ENCODE results near the gene SVOP. TPM values are rescaled to one million over a fixed set of nuclear protein-coding genes. Genes with fewer than 3 reads are reported as not detected.

The SVOP gene, protein sequence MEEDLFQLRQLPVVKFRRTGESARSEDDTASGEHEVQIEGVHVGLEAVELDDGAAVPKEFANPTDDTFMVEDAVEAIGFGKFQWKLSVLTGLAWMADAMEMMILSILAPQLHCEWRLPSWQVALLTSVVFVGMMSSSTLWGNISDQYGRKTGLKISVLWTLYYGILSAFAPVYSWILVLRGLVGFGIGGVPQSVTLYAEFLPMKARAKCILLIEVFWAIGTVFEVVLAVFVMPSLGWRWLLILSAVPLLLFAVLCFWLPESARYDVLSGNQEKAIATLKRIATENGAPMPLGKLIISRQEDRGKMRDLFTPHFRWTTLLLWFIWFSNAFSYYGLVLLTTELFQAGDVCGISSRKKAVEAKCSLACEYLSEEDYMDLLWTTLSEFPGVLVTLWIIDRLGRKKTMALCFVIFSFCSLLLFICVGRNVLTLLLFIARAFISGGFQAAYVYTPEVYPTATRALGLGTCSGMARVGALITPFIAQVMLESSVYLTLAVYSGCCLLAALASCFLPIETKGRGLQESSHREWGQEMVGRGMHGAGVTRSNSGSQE
- polyA plus RNA-seq (2011; rRNA removed), result not detected in 2 replicates
- polyA minus RNA-seq (2011; rRNA and poly(A)+ RNA removed), result not detected in 2 replicates

DNA sequence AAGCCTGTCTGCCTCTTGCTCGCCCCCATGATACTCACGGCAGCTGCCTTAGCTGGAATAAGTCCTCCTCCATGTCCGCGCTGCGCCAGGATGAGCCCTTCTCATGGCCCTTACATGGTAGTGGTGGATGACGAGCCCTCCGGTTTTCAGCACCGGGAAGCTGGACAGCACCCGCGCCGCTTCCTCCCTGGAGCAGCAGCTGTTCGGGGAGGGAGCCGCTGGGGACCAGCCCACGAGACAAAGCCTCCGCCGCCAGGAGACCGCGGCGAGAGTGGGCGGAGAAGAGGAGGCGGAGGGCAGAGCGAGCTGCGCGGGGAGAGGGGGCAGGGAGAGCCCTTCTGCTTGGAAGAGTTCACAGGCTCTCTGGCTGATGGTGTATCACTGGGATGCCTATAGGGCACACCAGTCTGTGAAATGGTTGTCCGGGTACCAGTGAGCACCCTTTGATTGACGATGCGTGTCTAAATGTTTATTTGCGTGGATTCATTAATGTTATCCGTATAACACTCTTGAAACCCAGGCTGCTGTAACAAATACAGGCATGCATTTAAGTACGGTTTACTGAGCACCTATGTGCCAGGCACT, at the start of gene SVOP:
SVOP (minus strand) TSS at position 273 of the 585 bp plus-strand sequence; CDS start at position 73, 200 bp downstream.
- H3K27me3 ChIP-seq (ENCODE audit: control insufficient read depth, insufficient read depth, low read length), result no peaks in the 10 kb centered on the region
- ChIA-PET CTCF (interaction anchor here (1.0 kb wide), 1 partner anchor 72 kb away, joined by 3 read pairs; the partner anchor contains the start of gene ALKBH2), POLR2A (no interaction called here)
- peak; percentile 1 for DNase-seq (ENCODE audit: low read depth)
- TF ChIP-seq, protein P1, sequence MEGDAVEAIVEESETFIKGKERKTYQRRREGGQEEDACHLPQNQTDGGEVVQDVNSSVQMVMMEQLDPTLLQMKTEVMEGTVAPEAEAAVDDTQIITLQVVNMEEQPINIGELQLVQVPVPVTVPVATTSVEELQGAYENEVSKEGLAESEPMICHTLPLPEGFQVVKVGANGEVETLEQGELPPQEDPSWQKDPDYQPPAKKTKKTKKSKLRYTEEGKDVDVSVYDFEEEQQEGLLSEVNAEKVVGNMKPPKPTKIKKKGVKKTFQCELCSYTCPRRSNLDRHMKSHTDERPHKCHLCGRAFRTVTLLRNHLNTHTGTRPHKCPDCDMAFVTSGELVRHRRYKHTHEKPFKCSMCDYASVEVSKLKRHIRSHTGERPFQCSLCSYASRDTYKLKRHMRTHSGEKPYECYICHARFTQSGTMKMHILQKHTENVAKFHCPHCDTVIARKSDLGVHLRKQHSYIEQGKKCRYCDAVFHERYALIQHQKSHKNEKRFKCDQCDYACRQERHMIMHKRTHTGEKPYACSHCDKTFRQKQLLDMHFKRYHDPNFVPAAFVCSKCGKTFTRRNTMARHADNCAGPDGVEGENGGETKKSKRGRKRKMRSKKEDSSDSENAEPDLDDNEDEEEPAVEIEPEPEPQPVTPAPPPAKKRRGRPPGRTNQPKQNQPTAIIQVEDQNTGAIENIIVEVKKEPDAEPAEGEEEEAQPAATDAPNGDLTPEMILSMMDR (IDR thresholded peaks at IDR 0.05; ENCODE audit: insufficient read depth, low read depth, low read length), result no peak
- H3K36me3 ChIP-seq (ENCODE audit: control insufficient read depth, insufficient read depth, low read length), result no peaks in the 10 kb centered on the region
- H3K4me3 ChIP-seq (ENCODE audit: low read depth, low read length), result no peak within 1 kb of the TSS

DNA sequence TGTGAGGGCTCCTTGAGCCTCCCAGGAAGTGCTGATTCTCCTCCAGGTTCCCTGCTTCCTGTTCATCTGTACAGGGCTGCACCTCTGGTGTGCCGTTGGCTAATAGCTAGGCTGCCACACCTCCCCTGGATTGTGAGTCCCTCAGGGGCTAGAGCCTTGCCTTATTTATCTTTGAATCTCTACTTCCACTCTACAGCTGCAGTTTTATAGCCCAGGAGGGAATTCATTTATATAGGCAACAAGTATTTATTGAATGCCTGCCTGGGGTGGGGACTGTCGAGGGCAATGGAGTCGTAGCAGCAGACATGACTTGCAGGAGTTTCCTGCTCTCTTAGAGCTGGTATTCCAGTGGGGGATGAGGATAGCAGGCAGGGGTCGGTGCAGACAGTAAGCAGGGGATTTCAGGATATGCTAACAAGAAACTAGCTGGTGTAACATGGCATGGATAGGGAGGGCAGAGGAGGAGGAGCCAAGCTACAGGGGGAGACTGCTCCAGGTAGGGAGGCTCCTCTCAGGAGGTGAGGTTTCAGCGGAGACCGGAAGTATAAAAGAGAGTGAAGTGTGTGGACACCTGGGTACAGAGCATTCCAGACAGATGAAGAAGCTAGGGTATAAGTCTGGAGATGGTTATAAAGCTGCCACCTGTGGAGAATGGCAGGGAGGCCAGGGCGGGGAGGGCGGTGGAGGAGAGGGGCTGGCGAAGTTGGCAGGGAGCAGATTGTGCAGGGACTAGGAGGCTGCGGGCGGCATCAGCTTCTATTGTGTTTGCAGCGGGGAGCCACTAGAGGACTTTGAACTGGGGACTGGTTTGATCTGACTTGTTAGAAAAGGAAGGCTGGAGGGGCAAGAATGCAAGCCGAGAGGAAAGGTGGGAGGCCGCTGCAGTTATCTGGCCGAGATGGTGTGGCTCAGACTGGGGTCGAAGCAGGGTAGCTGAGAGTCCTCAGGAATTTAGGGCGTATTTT, 48.7 kb upstream of the SVOP start:
- no peak for DNase-seq (ENCODE audit: low read depth)
- TF ChIP-seq, protein P1 (IDR thresholded peaks at IDR 0.05; ENCODE audit: insufficient read depth, low read depth, low read length), result no peak
- no peak overlapping the region for H3K4me3 ChIP-seq (ENCODE audit: low read depth, low read length)
- POLR2A ChIA-PET, result no interaction called here
- peaks cover 8% of the 10 kb centered on the region for H3K36me3 ChIP-seq (ENCODE audit: control insufficient read depth, insufficient read depth, low read length)
- CTCF ChIA-PET, result interaction anchor here (1.1 to 2.5 kb wide), 3 partner anchors 11 to 24 kb away, joined by 3 to 8 read pairs (median 5); partner anchors contain the start of gene ALKBH2
- no peaks in the 10 kb centered on the region for H3K27me3 ChIP-seq (ENCODE audit: control insufficient read depth, insufficient read depth, low read length)

DNA sequence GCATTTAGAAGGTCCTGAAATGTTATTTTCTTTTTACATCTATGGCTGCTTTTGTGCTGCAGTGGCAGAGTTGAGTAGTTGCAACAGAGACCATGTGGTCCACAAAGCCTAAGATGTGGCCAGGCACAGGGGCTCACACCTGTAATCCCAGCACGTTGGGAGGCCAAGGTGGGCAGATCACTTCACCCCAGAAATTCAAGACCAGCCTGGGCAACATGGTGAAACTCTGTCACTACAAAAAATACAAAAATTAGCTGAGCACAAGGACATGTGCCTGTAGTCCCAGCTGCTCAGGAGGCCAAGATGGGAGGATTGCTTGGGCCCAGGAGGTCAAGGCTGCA, 45.0 kb upstream of the SVOP start:
- ChIA-PET CTCF (no interaction called here), POLR2A (no interaction called here)
- no peaks in the 10 kb centered on the region for H3K27me3 ChIP-seq (ENCODE audit: control insufficient read depth, insufficient read depth, low read length)
- peaks cover 6% of the 10 kb centered on the region for H3K36me3 ChIP-seq (ENCODE audit: control insufficient read depth, insufficient read depth, low read length)
- TF ChIP-seq, protein P1 (IDR thresholded peaks at IDR 0.05; ENCODE audit: insufficient read depth, low read depth, low read length), result no peak
- no peak for DNase-seq (ENCODE audit: low read depth)
- H3K4me3 ChIP-seq (ENCODE audit: low read depth, low read length), result no peak overlapping the region

DNA sequence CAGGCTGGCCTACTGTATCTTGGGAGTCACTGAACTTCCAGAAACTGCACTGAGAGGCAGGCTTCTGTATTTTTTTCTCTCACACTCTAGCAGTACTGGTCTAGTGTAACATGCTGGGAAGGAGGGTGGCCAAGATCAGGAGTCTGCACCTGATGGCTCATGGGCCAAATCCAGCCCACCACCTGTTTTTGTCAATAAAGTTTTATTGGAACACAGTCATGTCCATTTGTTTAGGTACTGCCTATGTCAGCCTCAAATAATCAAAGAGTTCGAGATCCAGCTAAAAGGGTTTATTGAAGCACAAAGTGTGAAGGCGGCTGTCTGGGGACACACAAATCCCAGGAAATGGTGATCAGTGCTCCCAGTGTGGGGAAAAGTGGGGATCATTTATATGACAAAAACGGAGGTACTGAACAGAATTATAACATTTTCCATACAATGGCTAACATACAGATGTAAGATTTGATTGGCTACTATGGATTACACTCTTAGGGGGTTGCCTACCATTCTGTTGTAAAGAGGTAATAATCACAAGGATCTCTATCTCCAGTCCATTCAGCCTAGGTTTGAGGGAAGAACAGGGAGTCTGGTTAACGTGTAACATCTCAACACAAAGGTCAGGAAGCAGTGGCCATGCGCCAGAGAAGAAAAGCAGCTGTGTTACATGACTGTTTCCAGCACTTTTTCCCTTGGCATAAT, 44.4 kb upstream of the SVOP start:
- no peak for DNase-seq (ENCODE audit: low read depth)
- Histone ChIP-seq H3K27me3 (ENCODE audit: control insufficient read depth, insufficient read depth, low read length) (no peaks in the 10 kb centered on the region), H3K4me3 (ENCODE audit: low read depth, low read length) (no peak overlapping the region), H3K36me3 (ENCODE audit: control insufficient read depth, insufficient read depth, low read length) (peaks cover 6% of the 10 kb centered on the region)
- ChIA-PET CTCF (interaction anchor here (1.2 kb wide), 1 partner anchor 115 kb away, joined by 3 read pairs; no protein-coding TSS in a partner anchor), POLR2A (no interaction called here)
- TF ChIP-seq, protein P1 (IDR thresholded peaks at IDR 0.05; ENCODE audit: insufficient read depth, low read depth, low read length), result no peak

Measured in BJ (cell line).